Measurements from ENCODE around the gene GLS. TPM values are rescaled to one million over a fixed set of nuclear protein-coding genes. Genes with fewer than 3 reads are reported as not detected.

GLS gene
- total RNA-seq, 1 experiment from 2014 or later, result 270 TPM

- in situ Hi-C loops (cut with HindIII; ENCODE audit: low pct_unique_long_range_greater_than_20kb, low sequenced_read_pairs), result no loop called here
- no peak for DNase-seq (ENCODE audit: low read depth)
These were observed 29.9 kb downstream of the GLS start for GRCh38 chr2:190910341-190911136.

GRCh38 chr2:190911813-190912212 is 31.2 kb downstream of the GLS start:
- peak; percentile 66 for DNase-seq (ENCODE audit: low read depth)
- in situ Hi-C loops (cut with HindIII; ENCODE audit: low pct_unique_long_range_greater_than_20kb, low sequenced_read_pairs), result no loop called here

- in situ Hi-C loops (cut with HindIII; ENCODE audit: low pct_unique_long_range_greater_than_20kb, low sequenced_read_pairs), result no loop called here
- DNase-seq (ENCODE audit: low read depth), result no peak
These were observed 32.1 kb downstream of the GLS start for GRCh38 chr2:190912726-190913125.

- in situ Hi-C loops (cut with HindIII; ENCODE audit: low pct_unique_long_range_greater_than_20kb, low sequenced_read_pairs), result no loop called here
These were observed 33.1 kb downstream of the GLS start for GRCh38 chr2:190913725-190914124.

GRCh38 chr2:190916829-190917228 is 36.2 kb downstream of the GLS start:
- DNase-seq (ENCODE audit: low read depth), result no peak
- in situ Hi-C loops (cut with HindIII; ENCODE audit: low pct_unique_long_range_greater_than_20kb, low sequenced_read_pairs), result no loop called here

More at GRCh38 chr2:190913725-190914124, 33.1 kb downstream of the GLS start:
- DNase-seq (ENCODE audit: low read depth), result no peak

- DNase-seq (ENCODE audit: low read depth), result no peak
- in situ Hi-C loops (cut with HindIII; ENCODE audit: low pct_unique_long_range_greater_than_20kb, low sequenced_read_pairs), result no loop called here
These were observed 39.5 kb downstream of the GLS start for GRCh38 chr2:190920085-190920484.

GRCh38 chr2:190922376-190922775 is 41.8 kb downstream of the GLS start:
- in situ Hi-C loops (cut with HindIII; ENCODE audit: low pct_unique_long_range_greater_than_20kb, low sequenced_read_pairs), result no loop called here
- DNase-seq (ENCODE audit: low read depth), result no peak

GRCh38 chr2:190927301-190927700 is 46.7 kb downstream of the GLS start:
- in situ Hi-C loops (cut with HindIII; ENCODE audit: low pct_unique_long_range_greater_than_20kb, low sequenced_read_pairs), result no loop called here
- DNase-seq (ENCODE audit: low read depth), result peak; percentile 85

- peak; percentile 96 for DNase-seq (ENCODE audit: low read depth)
- in situ Hi-C loops (cut with HindIII; ENCODE audit: low pct_unique_long_range_greater_than_20kb, low sequenced_read_pairs), result no loop called here
These were observed 49.3 kb downstream of the GLS start for GRCh38 chr2:190929919-190930318.

- peak; percentile 76 for DNase-seq (ENCODE audit: low read depth)
- in situ Hi-C loops (cut with HindIII; ENCODE audit: low pct_unique_long_range_greater_than_20kb, low sequenced_read_pairs), result no loop called here
These were observed 49.8 kb downstream of the GLS start for GRCh38 chr2:190930411-190930810.

- no peak for DNase-seq (ENCODE audit: low read depth)
These were observed 51.9 kb downstream of the GLS start for GRCh38 chr2:190932514-190932913.

GRCh38 chr2:190933361-190933760 is 52.7 kb downstream of the GLS start:
- in situ Hi-C loops (cut with HindIII; ENCODE audit: low pct_unique_long_range_greater_than_20kb, low sequenced_read_pairs), result no loop called here
- DNase-seq (ENCODE audit: low read depth), result no peak

More at GRCh38 chr2:190932514-190932913, 51.9 kb downstream of the GLS start:
- in situ Hi-C loops (cut with HindIII; ENCODE audit: low pct_unique_long_range_greater_than_20kb, low sequenced_read_pairs), result no loop called here

GRCh38 chr2:190935054-190935453 is 54.4 kb downstream of the GLS start:
- no peak for DNase-seq (ENCODE audit: low read depth)
- in situ Hi-C loops (cut with HindIII; ENCODE audit: low pct_unique_long_range_greater_than_20kb, low sequenced_read_pairs), result no loop called here

GRCh38 chr2:190938771-190939335 is 58.2 kb downstream of the GLS start:
- no peak for DNase-seq (ENCODE audit: low read depth)

GRCh38 chr2:190940454-190940853 is 59.8 kb downstream of the GLS start:
- DNase-seq (ENCODE audit: low read depth), result no peak
- in situ Hi-C loops (cut with HindIII; ENCODE audit: low pct_unique_long_range_greater_than_20kb, low sequenced_read_pairs), result no loop called here

More at GRCh38 chr2:190938771-190939335, 58.2 kb downstream of the GLS start:
- in situ Hi-C loops (cut with HindIII; ENCODE audit: low pct_unique_long_range_greater_than_20kb, low sequenced_read_pairs), result no loop called here

- in situ Hi-C loops (cut with HindIII; ENCODE audit: low pct_unique_long_range_greater_than_20kb, low sequenced_read_pairs), result no loop called here
These were observed 61.0 kb downstream of the GLS start for GRCh38 chr2:190941571-190941970.

GRCh38 chr2:190942697-190943096 is 62.1 kb downstream of the GLS start:
- in situ Hi-C loops (cut with HindIII; ENCODE audit: low pct_unique_long_range_greater_than_20kb, low sequenced_read_pairs), result no loop called here
- DNase-seq (ENCODE audit: low read depth), result peak; percentile 56

More at GRCh38 chr2:190941571-190941970, 61.0 kb downstream of the GLS start:
- DNase-seq (ENCODE audit: low read depth), result peak; percentile 57

- in situ Hi-C loops (cut with HindIII; ENCODE audit: low pct_unique_long_range_greater_than_20kb, low sequenced_read_pairs), result no loop called here
- no peak for DNase-seq (ENCODE audit: low read depth)
These were observed 63.1 kb downstream of the GLS start for GRCh38 chr2:190943706-190944105.

GRCh38 chr2:190947141-190947540 is 66.5 kb downstream of the GLS start:
- in situ Hi-C loops (cut with HindIII; ENCODE audit: low pct_unique_long_range_greater_than_20kb, low sequenced_read_pairs), result no loop called here
- peak; percentile 76 for DNase-seq (ENCODE audit: low read depth)

All from Caki2 (cell line).